Prostate gland (tissue), 2 donors: ENCODE measurements around the gene P2RY6. TPM values are rescaled to one million over a fixed set of nuclear protein-coding genes. Genes with fewer than 3 reads are reported as not detected.

Experiments used
- DNase-seq: peaks from one replicate; pipeline ENCODE4 v3.0.0-alpha.2; 2019; ENCODE audit warnings: low spot score
- H3K27ac ChIP-seq, 2 donors: fragments of 200-600 bp; sonication (generic); 2 replicates each; pipeline ENCODE4 v1.5.1; 2017 to 2019
- H3K27me3 ChIP-seq: fragments of 200-600 bp; sonication (generic); replicated peaks from 2 replicates; pipeline ENCODE4 v1.5.1; 2019; ENCODE audit not compliant: insufficient read depth
- H3K36me3 ChIP-seq, 2 donors: fragments of 200-600 bp; sonication (generic); 1 replicate in 1 of 2; 2 replicates in 1 of 2; pipeline versions ENCODE4 v1.5.1 to v1.8.1; 2017 to 2019
- H3K4me1 ChIP-seq: fragments of 200-600 bp; sonication (generic); replicated peaks from 2 replicates; pipeline ENCODE4 v1.5.1; 2019
- H3K4me3 ChIP-seq, 2 donors: fragments of 200-600 bp; sonication (generic); 2 replicates each; pipeline ENCODE4 v1.5.1; 2017 to 2019
- H3K9me3 ChIP-seq: fragments of 200-600 bp; sonication (generic); 2 replicates; pipeline ENCODE4 v1.5.1; 2017
- POLR2A ChIP-seq: fragments of 450-650 bp; IDR thresholded peaks from one replicate; pipeline ENCODE4 v1.6.1; 2016; ENCODE audit warnings: antibody characterized with exemption, mild to moderate bottlenecking
- POLR2AphosphoS5 ChIP-seq: sonication (generic); formaldehyde crosslinking; IDR thresholded peaks from one replicate; pipeline ENCODE4 v1.6.1; 2017; ENCODE audit warnings: antibody characterized with exemption
- WGBS: methylation state at CpG from one replicate; pipeline ENCODE4 v1.1.5; 2018; 5-methylcytosine and 5-hydroxymethylcytosine counted together
- intact Hi-C: fragments of 100-400 bp; cut with DNase I; formaldehyde crosslinking; loops from one replicate; pipeline ENCODE4 v1.14.2; 2022
- total RNA-seq, 2 donors: library from RNA; depleted of rRNA; stranded (reverse); fragments of >200 nt; gene quantifications; one replicate each; pipeline ENCODE4 v1.1.0, GENCODE V29; 2016
- TF ChIP-seq, protein P1 (sequence below), 4 experiments: fragments of 200-600 bp in 2 of 4; fragments of 450-650 bp in 2 of 4; sonication (generic) in 2 of 4; IDR thresholded peaks; 1 replicate in 3 of 4; 2 replicates in 1 of 4; pipeline ENCODE4 v1.5.1; 2016 to 2019; ENCODE audit warnings: antibody characterized with exemption in 4 of 4, mild to moderate bottlenecking in 2 of 4, moderate library complexity in 2 of 4

P2RY6 gene
- total RNA-seq, 2 donors from 2014 or later, result 0.64 to 3.5 TPM

DNA sequence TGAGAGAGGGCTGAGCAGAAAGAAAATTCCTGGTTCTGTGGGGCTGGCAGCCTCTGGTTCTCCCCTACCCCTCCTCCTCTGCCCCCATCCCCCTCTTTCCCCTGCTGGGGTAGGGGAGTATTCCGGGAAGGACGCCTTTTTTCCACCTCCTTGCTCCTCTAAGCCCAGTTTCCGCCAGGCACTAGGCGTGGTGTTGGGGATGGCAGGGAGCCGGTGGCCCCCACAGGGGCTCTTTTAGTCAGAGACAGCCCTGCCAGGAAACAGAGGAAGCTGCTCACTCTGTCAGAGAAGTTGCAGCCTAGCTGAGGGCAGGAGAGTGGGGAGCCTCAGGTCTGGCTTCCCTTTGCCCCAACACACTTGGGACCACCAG lies 20.4 kb downstream of the P2RY6 start:
- Histone ChIP-seq H3K27me3 (no peaks in the 10 kb centered on the region), H3K36me3 (no peaks in the 10 kb centered on the region), H3K4me1 (no peaks in the 10 kb centered on the region), H3K4me3 (no peak overlapping the region), H3K27ac (no peak overlapping the region), H3K9me3 (no peaks in the 10 kb centered on the region)
- intact Hi-C loops, result no loop called here
- WGBS, result 64% methylated on average over 5 of the region's 5 CpGs
- DNase-seq, result no peak
- no peak for TF ChIP-seq POLR2AphosphoS5
- TF ChIP-seq, protein P1, sequence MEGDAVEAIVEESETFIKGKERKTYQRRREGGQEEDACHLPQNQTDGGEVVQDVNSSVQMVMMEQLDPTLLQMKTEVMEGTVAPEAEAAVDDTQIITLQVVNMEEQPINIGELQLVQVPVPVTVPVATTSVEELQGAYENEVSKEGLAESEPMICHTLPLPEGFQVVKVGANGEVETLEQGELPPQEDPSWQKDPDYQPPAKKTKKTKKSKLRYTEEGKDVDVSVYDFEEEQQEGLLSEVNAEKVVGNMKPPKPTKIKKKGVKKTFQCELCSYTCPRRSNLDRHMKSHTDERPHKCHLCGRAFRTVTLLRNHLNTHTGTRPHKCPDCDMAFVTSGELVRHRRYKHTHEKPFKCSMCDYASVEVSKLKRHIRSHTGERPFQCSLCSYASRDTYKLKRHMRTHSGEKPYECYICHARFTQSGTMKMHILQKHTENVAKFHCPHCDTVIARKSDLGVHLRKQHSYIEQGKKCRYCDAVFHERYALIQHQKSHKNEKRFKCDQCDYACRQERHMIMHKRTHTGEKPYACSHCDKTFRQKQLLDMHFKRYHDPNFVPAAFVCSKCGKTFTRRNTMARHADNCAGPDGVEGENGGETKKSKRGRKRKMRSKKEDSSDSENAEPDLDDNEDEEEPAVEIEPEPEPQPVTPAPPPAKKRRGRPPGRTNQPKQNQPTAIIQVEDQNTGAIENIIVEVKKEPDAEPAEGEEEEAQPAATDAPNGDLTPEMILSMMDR (IDR thresholded peaks at IDR 0.05), result no peak
- TF ChIP-seq POLR2A, result no peak

DNA sequence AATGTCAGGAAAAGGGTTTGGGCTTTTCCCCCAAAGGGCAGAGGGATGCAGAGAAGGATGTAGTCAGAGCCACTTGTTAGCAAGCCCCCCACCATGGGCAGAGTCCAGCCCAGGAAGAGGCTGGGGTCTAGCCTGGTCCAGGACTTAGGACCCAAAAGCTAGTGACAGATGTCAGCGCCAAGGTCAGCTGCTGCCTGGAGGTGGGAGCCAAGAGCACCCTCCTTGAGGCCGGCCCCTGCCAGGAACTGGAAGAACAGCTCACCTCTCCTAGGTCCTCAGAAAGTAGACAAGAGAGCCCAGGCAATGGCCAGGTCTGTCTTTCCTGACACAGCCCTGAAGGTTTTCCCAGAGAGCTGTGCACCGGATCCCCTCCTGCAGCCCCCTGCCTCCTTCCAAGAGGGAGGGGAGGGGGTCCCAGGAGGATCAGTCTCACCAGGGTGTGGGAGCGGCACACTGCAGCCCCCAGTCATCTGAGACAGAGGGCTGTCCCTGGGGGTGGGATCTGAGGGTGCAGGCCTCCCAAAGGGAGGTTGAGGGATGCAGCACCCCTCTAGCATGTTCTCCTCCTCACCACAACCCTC lies 21.3 kb downstream of the P2RY6 start:
- H3K27me3 ChIP-seq, result no peaks in the 10 kb centered on the region
- WGBS, result 80% methylated on average over 4 of the region's 4 CpGs
- no peak overlapping the region for H3K4me3 ChIP-seq
- intact Hi-C loops, result no loop called here
- no peak overlapping the region for H3K27ac ChIP-seq
- H3K4me1 ChIP-seq, result no peaks in the 10 kb centered on the region
- DNase-seq, result no peak
- no peaks in the 10 kb centered on the region for H3K9me3 ChIP-seq
- no peaks in the 10 kb centered on the region for H3K36me3 ChIP-seq
- no peak for TF ChIP-seq POLR2A
- TF ChIP-seq POLR2AphosphoS5, result no peak
- TF ChIP-seq, protein P1 (IDR thresholded peaks at IDR 0.05), result no peak

DNA sequence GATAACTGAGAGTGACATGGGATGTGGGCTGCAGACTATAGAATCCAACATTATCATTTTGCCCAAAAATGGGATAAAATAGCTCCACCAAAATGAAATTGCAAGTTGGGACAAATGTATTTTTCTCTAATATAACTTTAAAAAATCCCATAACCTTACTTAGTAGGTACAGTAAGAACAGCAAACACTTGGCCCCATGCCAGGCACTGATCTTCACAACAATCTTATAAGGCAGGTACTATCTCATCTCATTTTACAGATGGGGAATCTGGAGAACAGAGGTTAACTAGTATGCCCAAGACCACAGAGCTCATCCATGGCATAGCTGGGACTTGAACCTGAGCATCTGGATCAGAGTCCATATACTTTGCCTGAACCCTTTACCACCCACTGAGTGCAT lies 22.5 kb downstream of the P2RY6 start:
- Histone ChIP-seq H3K4me1 (no peaks in the 10 kb centered on the region), H3K4me3 (no peak overlapping the region), H3K27ac (no peak overlapping the region), H3K9me3 (no peaks in the 10 kb centered on the region), H3K36me3 (no peaks in the 10 kb centered on the region), H3K27me3 (no peaks in the 10 kb centered on the region)
- no peak for DNase-seq
- TF ChIP-seq POLR2AphosphoS5 (no peak), POLR2A (no peak)
- TF ChIP-seq, protein P1 (IDR thresholded peaks at IDR 0.05), result no peak
- intact Hi-C loops, result loop anchor here (5.0 kb wide), 1 partner anchor 83 kb away; the partner anchor contains the start of gene RELT

DNA sequence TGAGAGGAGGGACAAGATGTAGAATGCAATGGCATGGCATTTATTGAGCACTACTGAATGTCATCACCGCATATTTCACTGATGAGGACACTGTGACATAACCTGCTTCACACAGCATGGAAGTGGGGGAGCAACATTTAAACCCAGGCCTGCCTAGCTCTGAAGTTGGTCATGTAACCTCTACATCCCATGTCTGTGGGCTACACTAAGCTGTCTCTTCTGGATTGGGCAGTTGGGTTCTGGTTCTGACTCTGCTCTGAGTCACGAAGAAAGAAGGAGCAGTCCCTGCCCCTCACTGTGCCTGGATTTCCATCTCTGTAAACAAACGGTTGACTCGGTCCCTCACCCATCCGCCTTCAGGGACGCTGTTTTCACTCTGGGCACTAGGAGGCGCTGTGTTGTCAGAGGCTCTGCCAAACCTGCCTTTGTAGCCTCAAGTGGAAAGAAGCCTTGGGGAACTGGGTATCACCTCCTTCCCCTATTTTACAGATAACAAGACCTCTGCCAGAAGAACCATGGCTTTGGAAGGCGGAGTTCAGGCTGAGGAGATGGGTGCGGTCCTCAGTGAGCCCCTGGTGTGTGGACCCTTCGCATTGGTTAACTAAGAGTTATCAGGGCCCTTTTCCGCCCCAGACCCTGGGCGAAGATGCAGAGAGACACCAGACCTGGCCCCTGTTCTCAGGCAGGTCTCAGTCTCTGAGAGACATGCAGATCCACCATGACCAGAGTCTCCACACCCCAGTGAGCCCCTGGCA lies 23.3 kb downstream of the P2RY6 start:
- H3K36me3 ChIP-seq, result no peaks in the 10 kb centered on the region
- H3K9me3 ChIP-seq, result no peaks in the 10 kb centered on the region
- H3K4me3 ChIP-seq, result no peak overlapping the region
- no peaks in the 10 kb centered on the region for H3K4me1 ChIP-seq
- H3K27me3 ChIP-seq, result no peaks in the 10 kb centered on the region
- 47% methylated on average over 12 of the region's 12 CpGs for WGBS
- TF ChIP-seq POLR2A (no peak), POLR2AphosphoS5 (peak; percentile 25)
- TF ChIP-seq, protein P1 (IDR thresholded peaks at IDR 0.05), result peak; percentile 59 to 75 (median 68)
- peak; percentile 39 for DNase-seq
- no peak overlapping the region for H3K27ac ChIP-seq
- intact Hi-C loops, result loop anchor here (5.0 kb wide), 1 partner anchor 82 kb away; the partner anchor contains the start of gene RELT

DNA sequence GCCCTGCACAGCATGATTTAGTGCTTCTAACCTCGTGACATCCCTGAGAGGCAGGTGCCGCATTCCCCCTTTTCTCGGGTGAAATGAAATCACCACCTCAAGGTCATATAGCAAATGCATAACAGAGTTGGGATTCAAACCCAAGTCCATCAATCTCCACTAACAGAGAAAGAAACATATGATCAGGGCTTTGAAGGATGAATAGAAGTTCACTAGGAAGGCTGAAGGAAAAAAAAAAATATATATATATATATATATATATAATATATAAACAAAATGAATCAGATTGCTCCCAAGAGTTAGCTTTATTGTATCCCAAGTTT lies 23.8 kb downstream of the P2RY6 start:
- Histone ChIP-seq H3K27ac (no peak overlapping the region), H3K9me3 (no peaks in the 10 kb centered on the region), H3K4me3 (no peak overlapping the region), H3K27me3 (no peaks in the 10 kb centered on the region), H3K4me1 (no peaks in the 10 kb centered on the region), H3K36me3 (no peaks in the 10 kb centered on the region)
- WGBS, result 95% methylated on average over 3 of the region's 3 CpGs
- intact Hi-C loops, result loop anchor here (5.0 kb wide), 1 partner anchor 81 kb away; the partner anchor contains the start of gene RELT
- TF ChIP-seq POLR2AphosphoS5 (no peak), POLR2A (no peak)
- TF ChIP-seq, protein P1 (IDR thresholded peaks at IDR 0.05), result no peak
- DNase-seq, result no peak
